DMS 273 treated with DMSO at 0.1 percent for 48 hours (cell line): Measurements from ENCODE around the gene SH3BGR.
"Not testable (repeated sequence)": the region's sequence is repeated elsewhere in the genome, so short reads cannot be mapped to it uniquely, and the experiment has no call there.

Experiments used
- DNase-seq: peaks from one replicate; lab custom pipeline; 2025; lab: John Stamatoyannopoulos, UW

SH3BGR gene

DNA sequence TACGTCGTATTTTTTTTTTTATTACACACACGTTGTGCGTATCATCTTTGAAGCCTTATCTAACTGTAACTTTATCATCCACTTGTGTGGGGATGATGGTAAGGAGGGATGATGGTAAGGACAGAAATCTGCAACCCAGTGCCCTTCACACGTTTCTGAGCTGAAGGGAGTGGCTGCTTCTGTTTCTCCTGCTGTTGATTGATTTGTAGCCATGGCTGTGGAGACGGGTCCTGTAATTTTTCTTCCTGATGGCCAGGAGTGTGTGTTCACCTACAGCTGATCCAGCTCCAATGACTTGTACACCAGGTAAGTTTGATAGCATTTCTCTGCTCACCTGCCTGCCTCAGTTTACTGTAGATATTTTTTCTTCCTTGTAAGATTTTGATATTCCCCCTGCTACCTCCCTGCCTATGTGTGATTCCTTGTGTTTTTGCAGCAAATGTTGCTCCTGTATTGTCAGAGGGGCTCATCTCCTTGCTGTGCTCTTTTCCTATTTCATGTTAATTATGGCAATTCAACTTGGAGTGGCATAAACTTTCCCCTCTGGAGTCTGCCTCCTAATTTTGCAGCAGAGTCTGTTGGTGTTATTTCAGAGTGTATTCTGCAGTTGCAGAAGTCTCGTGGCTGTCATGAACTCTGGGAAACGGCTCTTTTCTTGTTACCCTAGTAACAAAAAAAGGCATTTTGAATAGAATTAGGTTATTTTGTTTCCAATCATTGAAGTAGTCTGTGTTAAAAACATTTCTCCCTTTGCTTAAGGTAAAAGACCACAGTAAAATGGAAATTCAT is 64.1 kb downstream of the SH3BGR start:
- DNase-seq = no peak

DNA sequence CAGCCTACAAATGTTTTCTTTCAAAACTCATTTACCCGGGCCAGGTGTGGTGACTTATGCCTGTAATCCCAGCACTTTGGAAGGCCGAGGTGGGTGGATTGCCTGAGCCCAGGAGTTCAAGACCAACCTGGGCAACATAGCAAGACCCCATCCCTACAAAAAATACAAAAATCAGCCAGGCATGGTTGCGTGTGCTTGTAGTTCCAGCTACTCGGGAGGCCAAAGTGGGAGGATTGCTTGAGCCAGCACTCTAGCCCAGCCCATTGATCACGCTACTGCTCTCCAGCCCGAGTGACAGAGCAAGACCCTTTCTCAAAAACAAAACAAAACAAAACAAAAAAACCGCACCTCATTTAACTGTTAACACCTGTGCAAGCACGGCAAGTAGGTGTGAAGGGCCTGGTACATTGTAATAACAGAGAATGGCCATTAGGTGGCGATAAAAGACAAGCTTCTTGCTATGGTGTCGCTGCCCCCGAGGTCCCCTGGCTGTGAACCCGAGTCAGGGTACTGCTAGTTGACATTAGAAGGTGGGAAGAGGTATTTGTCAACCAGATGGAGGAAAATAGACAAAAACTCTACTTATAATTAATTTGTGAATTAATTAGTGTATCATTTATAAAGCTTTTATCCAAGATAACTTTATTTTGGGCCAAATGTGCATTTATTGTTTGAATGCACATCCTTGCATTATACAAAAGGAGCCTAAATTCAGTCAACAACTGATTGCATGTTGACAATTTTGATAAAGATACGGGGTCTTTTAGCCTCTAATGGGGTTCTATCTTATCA is 66.5 kb downstream of the SH3BGR start:
- peak; percentile 42 for DNase-seq

DNA sequence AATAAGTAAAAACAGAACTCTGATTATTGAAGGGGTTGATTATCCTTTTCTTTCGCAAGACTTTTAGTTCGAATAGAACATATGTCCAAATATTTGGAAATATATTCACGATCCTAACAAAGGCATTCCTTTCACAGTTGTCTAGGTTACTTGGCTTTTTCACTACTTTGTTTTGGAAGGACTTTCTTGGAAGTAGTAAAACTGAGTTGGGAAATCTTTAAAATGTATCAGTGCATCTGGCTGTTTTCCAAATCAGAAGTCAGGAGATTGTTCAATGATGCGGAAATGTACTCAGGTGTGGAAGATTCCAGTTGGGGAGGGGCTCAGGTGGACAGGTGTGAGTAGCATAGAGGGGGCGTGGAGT is 67.1 kb downstream of the SH3BGR start:
- DNase-seq = no peak

DNA sequence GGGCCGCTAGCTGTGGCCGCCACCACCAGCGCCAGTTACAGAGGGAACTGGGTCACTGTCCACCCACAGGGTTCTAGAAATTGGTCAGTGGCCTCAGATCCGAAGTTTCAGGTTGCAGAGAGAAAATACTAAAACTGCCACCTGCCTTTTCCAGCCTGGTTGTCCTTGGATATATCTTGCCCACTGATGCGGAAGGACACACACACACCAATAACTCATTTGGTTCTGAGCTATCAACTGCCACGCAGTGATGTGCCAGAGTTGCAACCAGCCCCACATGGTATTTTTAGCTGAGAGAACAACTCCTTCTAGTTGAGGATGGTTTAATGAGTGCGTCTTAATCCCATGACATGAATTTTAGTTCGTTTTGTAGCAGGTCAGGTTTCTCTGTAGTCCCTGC is 68.1 kb downstream of the SH3BGR start:
- DNase-seq = no peak

DNA sequence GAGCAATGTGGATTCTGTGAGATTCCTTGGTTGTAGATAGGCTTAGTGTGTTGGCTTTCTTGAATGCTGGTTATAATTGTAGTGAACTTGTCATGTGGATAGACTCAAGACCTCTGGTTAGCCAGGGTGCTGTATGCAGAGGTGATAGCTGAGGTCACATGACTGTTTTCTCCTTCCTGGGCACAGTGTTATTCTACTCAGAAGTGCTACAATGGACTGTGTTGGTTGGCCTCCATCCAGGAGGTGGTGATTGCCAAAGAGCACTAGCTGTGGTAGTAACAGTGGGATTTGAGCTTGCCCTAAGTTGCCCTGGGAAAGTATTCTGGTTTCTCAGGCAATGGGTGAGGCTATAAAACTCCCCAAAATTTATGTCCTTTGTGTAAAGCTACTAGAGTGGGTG is 71.6 kb downstream of the SH3BGR start:
- no peak for DNase-seq

DNA sequence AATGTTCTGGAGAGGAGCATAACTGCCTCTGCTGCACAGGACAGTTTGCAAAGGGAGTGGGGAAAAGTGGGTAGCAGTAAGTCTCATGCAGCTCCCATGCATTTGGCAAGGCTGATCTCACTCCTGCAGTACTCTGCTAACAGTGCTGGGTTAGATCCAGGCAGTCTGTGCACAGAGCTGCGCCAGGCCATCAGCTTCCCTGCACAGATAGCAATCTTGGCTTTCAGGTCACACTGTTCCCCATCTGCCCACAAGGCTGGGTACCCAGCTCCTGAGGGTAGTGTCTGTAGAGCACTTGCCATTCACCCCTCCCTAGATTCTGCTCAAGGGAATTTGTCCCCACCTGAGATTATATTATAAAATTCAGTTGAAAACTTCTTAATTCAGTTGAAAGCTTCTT is 72.1 kb downstream of the SH3BGR start:
- no peak for DNase-seq

DNA sequence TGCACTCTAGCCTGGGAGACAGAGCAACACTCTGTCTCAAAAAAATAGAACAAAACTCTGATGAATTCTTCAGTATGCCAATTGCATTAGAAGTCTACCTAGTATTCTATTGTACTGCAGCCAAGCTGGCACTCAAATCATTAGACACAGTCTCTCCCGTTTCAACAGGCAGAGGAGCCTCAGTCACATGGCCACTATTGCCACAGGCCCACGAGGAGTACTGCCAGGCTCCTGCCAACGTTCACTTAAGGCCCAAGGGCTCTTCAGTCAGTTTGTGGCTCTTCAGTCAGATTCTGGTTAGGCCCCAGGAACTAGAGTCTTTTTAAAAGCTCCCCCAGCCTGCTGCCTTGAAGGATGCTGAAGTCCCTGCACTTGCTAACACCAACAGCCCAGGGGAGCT is 73.4 kb downstream of the SH3BGR start:
- no peak for DNase-seq

DNA sequence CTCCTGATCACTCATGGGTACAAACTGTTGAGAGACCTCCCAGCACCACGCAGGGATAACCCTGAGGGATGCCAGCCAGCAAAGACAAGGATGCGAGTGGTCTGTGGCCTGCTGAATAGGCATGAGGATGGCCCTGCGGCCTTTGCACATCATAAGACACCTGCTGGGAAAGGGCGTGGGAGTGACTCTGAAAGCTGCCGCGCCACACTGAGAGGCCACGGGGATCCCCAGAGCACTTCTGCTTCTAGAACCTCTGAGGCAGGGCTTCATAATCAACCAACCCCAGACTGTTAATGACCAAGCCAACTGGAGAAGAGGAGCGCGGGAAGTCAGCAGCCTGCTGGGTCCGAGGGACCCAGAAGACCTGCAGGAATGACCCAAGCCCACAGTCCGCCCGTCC is 73.8 kb downstream of the SH3BGR start:
- DNase-seq = no peak

DNA sequence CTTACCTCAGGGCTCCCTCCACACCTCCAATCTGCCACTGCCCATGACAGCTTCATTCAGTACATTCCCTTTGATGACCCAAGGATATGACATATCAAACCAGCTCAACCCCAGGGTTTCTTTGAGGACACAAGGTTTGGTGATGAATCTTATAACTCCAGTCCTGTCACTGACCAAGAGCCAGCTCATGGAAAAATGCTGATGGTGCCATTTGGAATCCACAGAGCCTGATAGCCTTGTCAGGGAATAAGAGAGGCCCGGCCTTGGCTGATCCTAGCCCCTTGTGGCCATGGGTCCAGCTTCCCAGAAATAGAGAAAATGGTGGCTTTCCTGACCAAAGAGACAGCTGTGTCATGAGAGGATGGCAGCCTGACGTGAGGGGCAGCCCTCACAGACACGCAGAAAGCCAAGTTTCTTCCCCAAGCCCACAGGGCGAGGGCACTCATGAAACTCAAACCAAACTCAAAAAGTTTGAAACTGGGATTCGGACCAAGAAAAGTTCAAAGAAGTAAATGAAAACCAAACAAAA is 75.4 kb downstream of the SH3BGR start:
- DNase-seq = no peak

DNA sequence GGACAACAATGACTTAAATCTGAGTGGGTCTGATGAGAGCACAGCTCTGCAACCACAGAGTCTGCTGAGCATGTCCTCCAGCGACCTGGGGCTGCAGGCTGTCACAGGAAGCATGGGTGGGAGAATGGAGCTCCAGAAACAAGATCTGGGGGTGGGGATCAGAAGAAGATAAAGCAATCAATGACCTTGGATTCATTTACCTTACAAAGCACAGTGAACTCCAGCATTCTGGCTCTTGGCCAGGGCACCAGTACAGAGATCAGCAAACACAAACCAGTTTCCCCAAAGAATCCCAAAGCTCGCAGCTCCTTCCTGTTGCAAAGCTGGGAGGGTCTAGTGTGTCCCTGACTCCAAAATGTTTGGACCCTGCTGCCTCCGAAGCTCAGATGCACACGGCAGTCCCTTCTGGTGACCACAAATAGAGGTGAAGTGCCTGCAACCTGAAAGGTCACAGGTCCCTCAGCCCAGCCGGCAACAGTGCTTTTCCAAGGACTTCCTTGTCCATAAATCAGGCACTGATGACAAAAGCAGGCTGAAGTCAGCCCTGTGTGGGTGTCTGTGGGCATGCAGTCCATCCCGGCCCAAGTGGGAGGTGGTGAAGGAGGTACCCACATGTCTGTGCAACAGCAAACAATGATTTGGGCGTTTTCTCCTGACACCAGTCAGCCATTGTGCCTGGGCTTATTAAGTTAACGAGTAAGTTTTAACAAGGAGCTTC is 76.1 kb downstream of the SH3BGR start:
- DNase-seq = no peak

DNA sequence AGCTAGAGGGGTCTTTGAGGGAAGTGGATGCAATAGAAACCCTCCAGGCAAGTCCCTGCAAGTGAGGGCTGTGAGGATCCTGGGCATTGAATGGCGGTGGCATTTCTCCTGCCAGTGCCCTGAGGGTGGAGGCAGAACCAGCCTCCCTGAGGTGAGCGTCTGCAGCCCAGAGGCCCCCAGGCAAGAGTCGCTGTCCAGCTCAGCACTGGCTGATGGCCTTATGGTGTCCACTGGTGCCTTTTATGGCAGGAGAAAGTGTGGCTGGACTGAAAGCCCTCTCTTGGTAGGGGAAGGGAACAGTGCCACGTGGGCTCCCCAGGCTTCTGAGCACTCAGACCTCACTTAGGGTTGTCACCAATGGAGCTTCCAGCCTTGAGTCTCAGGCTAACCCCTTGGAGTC is 77.3 kb downstream of the SH3BGR start:
- no peak for DNase-seq

DNA sequence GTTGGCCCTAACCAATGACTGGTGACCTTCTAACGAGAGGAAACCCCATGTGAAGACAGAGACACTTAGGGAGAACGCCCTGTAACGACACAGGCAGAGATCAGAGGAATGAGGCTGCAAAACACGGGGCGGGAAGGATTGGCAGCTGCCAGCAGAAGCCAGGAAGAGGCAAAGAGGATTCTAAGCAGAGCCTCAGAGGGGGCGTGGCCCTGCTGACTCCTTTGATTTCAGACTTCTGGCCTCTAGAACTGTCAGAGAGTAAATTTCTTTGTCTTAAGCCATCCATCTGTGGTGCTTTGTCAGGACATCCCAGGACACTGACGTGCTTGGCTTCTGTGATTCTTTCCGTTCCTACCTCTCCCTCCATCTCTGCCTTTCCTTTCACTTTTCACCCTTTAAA is 79.3 kb downstream of the SH3BGR start:
- DNase-seq = no peak

DNA sequence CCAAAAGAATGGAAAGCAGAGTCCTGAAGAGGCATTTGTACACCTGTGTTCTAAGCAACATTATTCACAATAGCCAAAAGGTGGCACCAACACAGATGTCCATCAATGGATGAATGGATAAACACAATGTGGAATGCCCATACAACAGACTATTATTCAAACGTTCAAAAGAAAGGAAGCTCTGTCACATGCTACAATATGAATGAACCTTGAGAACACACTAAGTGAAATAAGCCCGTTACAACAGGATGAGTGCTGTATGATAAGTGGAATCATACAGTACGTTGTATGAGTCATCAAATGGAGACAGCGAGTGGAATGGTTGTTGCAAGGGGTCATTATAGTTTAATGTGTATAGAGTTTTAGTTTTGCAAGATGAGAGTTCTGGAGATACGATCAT is 80.1 kb downstream of the SH3BGR start:
- no peak for DNase-seq

DNA sequence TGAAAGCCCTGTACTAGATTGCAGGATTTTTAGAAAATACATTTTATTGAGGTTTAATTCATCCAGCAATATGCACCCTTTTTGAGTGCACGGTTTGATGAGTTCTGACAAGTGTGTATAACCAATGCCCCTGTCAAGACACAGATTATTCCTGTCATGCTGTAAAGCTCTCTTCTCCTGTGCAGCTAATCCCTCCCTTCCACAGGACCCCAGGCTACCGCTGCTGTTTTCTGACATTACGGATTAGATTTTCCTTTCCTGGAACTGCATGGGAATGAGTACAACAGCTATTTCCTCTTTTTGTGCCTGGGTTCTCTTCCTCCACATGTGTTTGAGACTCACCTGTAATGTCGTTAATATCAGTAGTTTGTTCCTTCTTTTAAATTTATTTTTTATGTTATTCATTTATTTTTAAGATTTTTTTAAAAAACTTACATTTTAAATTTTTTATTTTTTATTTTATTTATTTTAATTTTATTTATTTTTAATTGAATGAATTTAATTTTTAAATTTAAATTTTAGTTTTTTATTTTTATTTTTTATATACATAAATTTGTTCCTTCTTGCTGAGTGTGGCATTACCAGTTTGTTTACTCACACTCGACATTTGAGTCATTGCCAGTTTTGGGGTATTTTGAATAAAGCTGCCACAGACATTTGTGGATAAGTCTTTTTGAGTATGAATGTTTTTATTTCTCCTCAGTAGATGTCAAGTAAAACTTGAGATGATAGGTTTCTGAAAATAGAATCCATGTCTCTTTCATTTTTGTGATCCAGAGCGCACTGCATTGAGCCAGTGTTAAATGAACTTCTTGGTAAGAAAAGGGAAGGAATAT is 82.0 kb downstream of the SH3BGR start:
- DNase-seq = no peak

DNA sequence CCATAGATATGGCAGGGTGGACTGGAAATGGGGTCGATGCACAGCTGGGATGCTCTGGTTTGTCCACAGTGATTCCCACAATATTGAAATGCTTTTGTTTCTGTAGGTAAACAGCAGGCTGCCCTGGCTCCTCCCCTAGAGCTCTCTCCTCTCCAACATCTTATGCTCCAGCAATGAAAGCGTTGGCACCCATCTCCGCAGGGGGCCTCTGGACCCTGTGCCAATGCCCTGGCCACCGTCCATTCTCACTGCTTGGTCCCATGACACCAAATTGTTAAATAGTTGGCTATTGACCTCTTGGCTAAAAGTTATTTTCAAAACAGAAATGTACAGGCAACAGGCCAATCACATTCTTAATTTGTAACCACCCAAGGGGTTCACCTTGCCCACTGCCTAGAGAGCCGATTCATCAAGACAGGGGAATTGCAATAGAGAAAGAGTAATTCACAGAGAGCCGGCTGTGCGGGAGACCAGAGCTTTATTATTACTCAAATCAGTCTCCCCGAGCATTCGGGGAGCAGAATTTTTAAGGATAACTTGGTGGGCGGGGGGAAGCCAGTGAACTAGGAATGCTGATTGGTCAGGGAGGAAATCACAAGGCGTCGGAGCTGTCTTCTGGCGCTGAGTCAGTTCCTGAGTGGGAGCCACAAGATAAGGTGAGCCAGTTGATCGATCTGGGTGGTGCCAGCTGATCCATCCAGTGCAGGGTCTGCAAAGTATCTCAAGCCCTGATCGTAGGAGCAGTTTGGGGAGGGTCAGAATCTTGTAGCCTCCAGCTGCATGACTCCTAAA is 84.1 kb downstream of the SH3BGR start:
- DNase-seq = no peak

DNA sequence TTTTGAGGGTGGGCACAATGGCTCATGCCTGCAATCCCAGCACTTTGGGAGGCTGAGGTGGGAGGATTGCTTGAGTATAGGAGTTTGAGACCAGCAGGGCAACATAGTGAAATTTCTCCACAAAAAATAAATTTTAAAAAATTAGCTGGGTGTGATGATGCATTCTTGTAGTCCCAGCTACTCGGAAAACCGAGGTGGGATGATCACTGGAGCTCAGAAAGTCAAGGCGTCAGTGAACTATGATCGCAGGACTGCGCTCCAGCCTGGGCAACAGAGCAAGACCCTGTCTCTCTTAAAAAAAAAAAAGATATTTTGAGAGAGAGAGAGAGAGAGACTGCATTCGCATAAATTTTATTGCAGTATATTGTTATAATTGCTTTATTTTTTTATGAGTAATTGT is 85.1 kb downstream of the SH3BGR start:
- DNase-seq = no peak

DNA sequence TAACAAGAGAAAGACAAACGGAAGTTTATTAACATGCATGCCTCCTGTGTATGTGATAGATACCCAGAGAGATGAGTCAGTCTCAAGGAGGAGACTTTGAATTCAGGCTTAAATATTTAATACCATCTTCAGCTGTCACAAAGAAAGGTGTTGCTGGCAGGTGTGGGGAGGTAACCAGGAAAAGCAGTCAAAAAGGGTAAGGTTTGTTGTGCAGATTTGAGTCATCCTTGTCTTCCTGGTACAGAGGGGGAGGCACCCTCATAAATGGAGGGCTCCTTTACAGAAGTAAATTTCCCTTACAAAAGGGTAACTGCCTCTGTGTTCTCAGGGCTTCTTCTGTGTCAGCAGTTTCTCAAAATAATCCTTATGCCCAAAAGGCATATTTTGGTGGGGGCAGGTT is 85.8 kb downstream of the SH3BGR start:
- no peak for DNase-seq

DNA sequence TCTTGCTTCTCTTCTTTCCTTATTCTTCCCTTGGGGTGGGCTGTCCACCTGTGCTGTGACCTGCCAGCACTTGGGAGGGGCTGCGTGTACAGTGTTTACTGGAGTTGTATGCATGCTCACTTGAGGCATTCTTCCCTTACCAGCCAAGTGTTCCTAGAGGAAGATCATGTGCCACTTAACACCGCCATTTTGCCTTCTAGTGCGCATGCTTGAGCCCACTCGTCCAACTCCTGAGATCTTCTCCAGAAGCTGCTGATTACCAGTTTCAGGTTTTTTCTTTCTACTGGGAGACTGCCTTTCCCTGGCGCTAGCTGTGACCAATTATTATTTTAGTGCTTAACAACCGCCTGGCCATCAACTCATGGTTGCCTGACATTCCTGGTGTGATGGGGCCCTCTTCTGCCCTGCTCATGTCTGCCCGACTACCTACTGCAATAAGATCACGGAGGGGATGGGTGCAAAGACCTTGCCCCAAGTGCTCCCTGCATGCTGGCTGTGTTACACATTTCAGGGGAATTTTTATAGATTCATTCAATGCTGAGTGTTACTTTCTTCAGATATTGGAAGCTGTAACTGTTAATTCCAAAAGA is 86.8 kb downstream of the SH3BGR start:
- DNase-seq = no peak

DNA sequence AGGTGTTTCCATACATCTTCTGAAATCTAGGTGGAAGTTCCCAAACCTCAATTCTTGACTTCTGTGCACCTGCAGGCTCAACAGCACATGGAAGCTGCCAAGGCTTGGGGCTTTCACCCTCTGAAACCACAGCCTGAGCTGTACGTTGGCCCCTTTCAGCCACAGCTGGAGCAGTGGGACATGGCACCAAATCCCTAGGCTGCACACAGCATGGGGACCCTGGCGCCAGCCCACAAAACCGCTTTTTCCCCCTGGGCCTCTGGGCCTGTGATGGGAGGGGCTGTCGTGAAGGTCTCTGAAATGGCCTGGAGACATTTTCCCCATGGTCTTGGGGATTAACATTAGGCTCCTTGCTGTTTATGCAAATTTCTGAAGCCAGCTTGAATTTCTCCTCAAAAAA is 88.6 kb downstream of the SH3BGR start:
- not testable (repeated sequence) for DNase-seq

DNA sequence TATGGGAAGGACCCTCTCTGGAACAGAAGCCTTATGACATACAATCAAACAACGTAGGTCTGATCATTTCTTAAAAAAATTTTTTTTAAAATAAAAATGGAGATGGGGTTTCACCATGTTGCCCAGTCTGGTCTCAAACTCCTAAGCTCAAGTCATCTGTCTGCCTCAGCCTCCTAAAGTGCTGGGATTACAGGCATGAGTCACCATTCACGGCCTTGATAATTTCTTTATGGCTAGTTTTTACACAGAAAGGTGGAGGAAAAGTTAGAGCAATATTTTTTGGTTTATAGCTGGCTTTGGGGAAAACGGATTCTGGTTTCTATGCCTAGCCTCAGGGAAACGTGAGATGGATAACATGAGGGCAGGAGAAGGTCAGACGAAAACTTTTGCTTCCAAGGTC is 91.0 kb downstream of the SH3BGR start:
- DNase-seq = no peak

DNA sequence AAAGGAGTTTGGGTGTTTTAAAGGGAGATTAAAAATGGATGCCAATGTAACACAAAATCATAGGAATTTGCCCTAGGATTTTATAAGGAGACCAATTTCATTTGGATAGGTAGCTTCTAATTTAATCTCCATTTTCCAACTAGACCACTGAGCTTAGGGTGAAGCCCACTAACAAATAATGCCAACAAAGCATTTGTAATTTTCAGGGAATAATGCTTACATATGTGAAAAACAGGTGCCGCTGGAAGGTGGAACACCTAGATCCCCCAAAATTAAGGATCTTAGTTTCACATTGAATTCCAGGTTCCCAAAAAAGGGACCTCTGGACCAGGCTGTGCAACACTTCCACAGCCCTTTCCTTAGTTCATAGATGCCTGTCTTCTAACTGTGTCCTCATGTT is 94.8 kb downstream of the SH3BGR start:
- no peak for DNase-seq
